Left lung (tissue), 14 donors: ENCODE measurements around the gene STON1. TPM values are rescaled to one million over a fixed set of nuclear protein-coding genes. Genes with fewer than 3 reads are reported as not detected.

Experiments used
- ATAC-seq: fragments of 200-7000 bp; cut with Tn5 transposase; one replicate; pipeline ENCODE4 v1.9.1; 2020; ENCODE audit warnings: moderate library complexity
- DNase-seq, 4 donors: peaks; one replicate each; pipeline ENCODE4 v3.0.0-alpha.2; 2013 to 2020
- H3K27ac ChIP-seq, 2 donors: fragments of 200-600 bp; sonication (generic) in 1 of 2; one replicate each; pipeline versions ENCODE4 v1.5.0 to v1.8.0; 2020 to 2021
- H3K27me3 ChIP-seq, 2 donors: fragments of 200-600 bp; sonication (generic) in 1 of 2; one replicate each; pipeline versions ENCODE4 v1.5.0 to v1.8.0; 2020 to 2021
- H3K36me3 ChIP-seq, 2 donors: fragments of 200-600 bp; sonication (generic) in 1 of 2; one replicate each; pipeline versions ENCODE4 v1.5.0 to v1.8.0; 2020 to 2021
- H3K4me1 ChIP-seq, 2 donors: fragments of 200-600 bp; one replicate each; pipeline ENCODE4 v1.8.0; 2021
- H3K4me3 ChIP-seq, 2 donors: fragments of 200-600 bp; sonication (generic) in 1 of 2; one replicate each; pipeline versions ENCODE4 v1.5.0 to v1.8.0; 2020 to 2021; ENCODE audit warnings: mild to moderate bottlenecking in 1 of 2
- H3K9me3 ChIP-seq, 2 donors: fragments of 200-600 bp; sonication (generic) in 1 of 2; one replicate each; pipeline versions ENCODE4 v1.5.0 to v1.8.0; 2020 to 2021
- intact Hi-C, 2 donors: fragments of 100-400 bp; cut with DNase I; formaldehyde crosslinking; loops; one replicate each; pipeline versions ENCODE4 v1.11.2 to v1.14.2; 2022
- long read RNA-seq, 12 donors: library from polyadenylated mRNA in 2 of 12; unstranded in 2 of 12; transcript quantifications; one replicate each; pipeline ENCODE4 v2.0.0 and lab custom pipeline, GENCODE V29; 2019 to 2026
- polyA plus RNA-seq, 6 donors: library from polyadenylated mRNA; unstranded; fragments of 120-200 nt; gene quantifications; one replicate each; pipeline ENCODE4 v1.2.1, GENCODE V29; 2013; ENCODE audit not compliant: insufficient read length in 6 of 6
- total RNA-seq, 2 donors: library from RNA; stranded (reverse); fragmentation: NEBNext Ultra II Directional; extraction: Animal tissue kit (Norgen Biotek cat#: 25700); gene quantifications; one replicate each; pipeline ENCODE4 v1.2.1, GENCODE V29; 2021
- TF ChIP-seq, protein P1 (sequence below), 2 donors: fragments of 200-600 bp; sonication (generic) in 1 of 2; IDR thresholded peaks; one replicate each; pipeline versions ENCODE4 v1.5.0 to v1.8.0; 2021; ENCODE audit warnings: antibody characterized with exemption in 2 of 2
- donor health status: DM: no; HTN: yes; CAD: no.
- donor health status: DM: no; HTN: no; CAD: no.

Gene STON1, protein sequence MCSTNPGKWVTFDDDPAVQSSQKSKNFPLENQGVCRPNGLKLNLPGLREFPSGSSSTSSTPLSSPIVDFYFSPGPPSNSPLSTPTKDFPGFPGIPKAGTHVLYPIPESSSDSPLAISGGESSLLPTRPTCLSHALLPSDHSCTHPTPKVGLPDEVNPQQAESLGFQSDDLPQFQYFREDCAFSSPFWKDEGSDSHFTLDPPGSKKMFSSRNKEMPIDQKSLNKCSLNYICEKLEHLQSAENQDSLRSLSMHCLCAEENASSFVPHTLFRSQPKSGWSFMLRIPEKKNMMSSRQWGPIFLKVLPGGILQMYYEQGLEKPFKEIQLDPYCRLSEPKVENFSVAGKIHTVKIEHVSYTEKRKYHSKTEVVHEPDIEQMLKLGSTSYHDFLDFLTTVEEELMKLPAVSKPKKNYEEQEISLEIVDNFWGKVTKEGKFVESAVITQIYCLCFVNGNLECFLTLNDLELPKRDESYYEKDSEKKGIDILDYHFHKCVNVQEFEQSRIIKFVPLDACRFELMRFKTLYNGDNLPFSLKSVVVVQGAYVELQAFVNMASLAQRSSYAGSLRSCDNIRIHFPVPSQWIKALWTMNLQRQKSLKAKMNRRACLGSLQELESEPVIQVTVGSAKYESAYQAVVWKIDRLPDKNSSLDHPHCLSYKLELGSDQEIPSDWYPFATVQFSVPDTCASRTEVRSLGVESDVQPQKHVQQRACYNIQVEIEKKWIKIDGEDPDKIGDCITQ
- 10 to 100 TPM; 12.4 to 17.6 TPM for total RNA-seq
- polyA plus RNA-seq: 10 to 100 TPM; 15.0 to 24.3 (median 21.0) TPM
- long read RNA-seq, donor 1, partial matches to known transcripts: 14 of 14 reads
- long read RNA-seq, donor 1, other reads (novel, unspliced or antisense): 0 of 14 reads
- long read RNA-seq, donor 2, full-length matches to known transcripts: 1 of 7 reads
- long read RNA-seq, donor 2, partial matches to known transcripts: 6 of 7 reads
- long read RNA-seq, donor 2, other reads (novel, unspliced or antisense): 0 of 7 reads
- long read RNA-seq, donor 3, full-length matches to known transcripts: 8 of 8 reads
- long read RNA-seq, donor 3, partial matches to known transcripts: 0 of 8 reads
- long read RNA-seq, donor 3, other reads (novel, unspliced or antisense): 0 of 8 reads
- long read RNA-seq, donor 4, partial matches to known transcripts: 1 of 1 reads
- long read RNA-seq, donor 4, other reads (novel, unspliced or antisense): 0 of 1 reads
- long read RNA-seq, donor 5, full-length matches to known transcripts: 2 of 2 reads
- long read RNA-seq, donor 5, partial matches to known transcripts: 0 of 2 reads
- long read RNA-seq, donor 5, other reads (novel, unspliced or antisense): 0 of 2 reads
- long read RNA-seq, donor 6, partial matches to known transcripts: 6 of 6 reads
- long read RNA-seq, donor 6, other reads (novel, unspliced or antisense): 0 of 6 reads
- long read RNA-seq, donor 7, full-length matches to known transcripts: 2 of 2 reads
- long read RNA-seq, donor 7, partial matches to known transcripts: 0 of 2 reads
- long read RNA-seq, donor 7, other reads (novel, unspliced or antisense): 0 of 2 reads
- long read RNA-seq, donor 8: 0 reads
- long read RNA-seq, donor 9: 0 reads
- long read RNA-seq, donor 10: 0 reads
- long read RNA-seq, donor 11, full-length matches to known transcripts: 1 of 1 reads
- long read RNA-seq, donor 11, partial matches to known transcripts: 0 of 1 reads
- long read RNA-seq, donor 11, other reads (novel, unspliced or antisense): 0 of 1 reads
- long read RNA-seq, donor 12, full-length matches to known transcripts: 1 of 1 reads
- long read RNA-seq, donor 12, partial matches to known transcripts: 0 of 1 reads
- long read RNA-seq, donor 12, other reads (novel, unspliced or antisense): 0 of 1 reads

GRCh38 chr2:48530033-48530811 lies at the start of gene STON1:
Gene STON1 (plus strand): TSS chr2:48530154. CDS start chr2:48580634, 50,480 bp downstream.
- intact Hi-C loops: no loop called here
- peak; percentile 86 for ATAC-seq
- DNase-seq: peak; percentile 47 to 83 (median 70)

DNA sequence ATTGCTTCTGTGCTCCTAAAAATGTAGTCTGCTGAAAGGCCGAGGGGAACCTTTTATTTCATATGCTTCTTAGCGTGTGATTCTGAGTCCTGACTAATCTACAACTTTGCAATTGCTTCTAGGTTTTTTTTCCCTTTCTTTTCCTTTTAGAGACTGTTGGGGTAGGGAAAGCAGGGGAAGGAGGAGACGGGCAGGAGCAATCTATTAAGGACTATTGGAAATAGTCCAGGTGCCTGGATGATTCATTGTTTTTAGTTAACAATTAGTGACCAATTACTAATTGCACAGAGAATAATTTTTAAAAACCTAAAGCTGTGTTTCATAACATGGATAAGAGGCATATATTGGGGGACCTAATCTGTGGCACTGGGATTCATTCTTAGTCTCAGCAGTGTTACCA lies 49.4 kb upstream of the STON1 start:
- TF ChIP-seq, protein P1, sequence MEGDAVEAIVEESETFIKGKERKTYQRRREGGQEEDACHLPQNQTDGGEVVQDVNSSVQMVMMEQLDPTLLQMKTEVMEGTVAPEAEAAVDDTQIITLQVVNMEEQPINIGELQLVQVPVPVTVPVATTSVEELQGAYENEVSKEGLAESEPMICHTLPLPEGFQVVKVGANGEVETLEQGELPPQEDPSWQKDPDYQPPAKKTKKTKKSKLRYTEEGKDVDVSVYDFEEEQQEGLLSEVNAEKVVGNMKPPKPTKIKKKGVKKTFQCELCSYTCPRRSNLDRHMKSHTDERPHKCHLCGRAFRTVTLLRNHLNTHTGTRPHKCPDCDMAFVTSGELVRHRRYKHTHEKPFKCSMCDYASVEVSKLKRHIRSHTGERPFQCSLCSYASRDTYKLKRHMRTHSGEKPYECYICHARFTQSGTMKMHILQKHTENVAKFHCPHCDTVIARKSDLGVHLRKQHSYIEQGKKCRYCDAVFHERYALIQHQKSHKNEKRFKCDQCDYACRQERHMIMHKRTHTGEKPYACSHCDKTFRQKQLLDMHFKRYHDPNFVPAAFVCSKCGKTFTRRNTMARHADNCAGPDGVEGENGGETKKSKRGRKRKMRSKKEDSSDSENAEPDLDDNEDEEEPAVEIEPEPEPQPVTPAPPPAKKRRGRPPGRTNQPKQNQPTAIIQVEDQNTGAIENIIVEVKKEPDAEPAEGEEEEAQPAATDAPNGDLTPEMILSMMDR (IDR thresholded peaks at IDR 0.05): no peak
- peak overlapping the region in 1 of 2 donors; percentile 47 for H3K27ac ChIP-seq
- H3K36me3 ChIP-seq: peaks cover 0 to 78% of the 10 kb centered on the region in 2 donors
- no peak overlapping the region for H3K4me3 ChIP-seq
- H3K4me1 ChIP-seq: peaks cover 12 to 15% of the 10 kb centered on the region in 2 donors
- no peaks in the 10 kb centered on the region for H3K27me3 ChIP-seq
- no peaks in the 10 kb centered on the region for H3K9me3 ChIP-seq
- DNase-seq (no peak), ATAC-seq (peak; percentile 24)
- intact Hi-C loops: no loop called here

More at GRCh38 chr2:48530033-48530811, at the start of gene STON1:
- Histone ChIP-seq H3K9me3 (no peaks in the 10 kb centered on the region), H3K4me3 (peak within 1 kb of the TSS; percentile 70 to 87), H3K36me3 (no peaks in the 10 kb centered on the region), H3K27me3 (peaks cover 0 to 13% of the 10 kb centered on the region in 2 donors), H3K27ac (peak within 1 kb of the TSS; percentile 61 to 82), H3K4me1 (peaks cover 0 to 16% of the 10 kb centered on the region in 2 donors)
- TF ChIP-seq, protein P1 (IDR thresholded peaks at IDR 0.05): no peak

DNA sequence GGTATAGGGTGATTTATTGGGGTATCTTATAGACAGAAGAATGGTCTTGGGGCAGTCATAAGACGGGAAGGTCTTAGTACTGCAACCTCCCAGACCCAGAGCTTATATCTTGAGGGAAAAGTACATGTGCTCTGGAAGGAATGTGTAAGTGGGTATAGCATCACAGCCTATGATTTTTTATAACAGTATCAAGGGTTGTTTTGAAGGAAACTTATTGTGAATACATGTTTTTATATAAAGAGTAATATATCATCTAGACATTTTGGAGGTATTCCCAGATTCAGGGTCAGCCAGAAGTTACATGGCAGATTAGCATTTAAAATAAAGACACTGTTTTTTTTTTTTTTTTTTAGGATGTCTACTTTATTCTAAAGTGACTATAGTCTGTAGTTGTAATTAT lies 47.6 kb upstream of the STON1 start:
- Histone ChIP-seq H3K9me3 (no peaks in the 10 kb centered on the region), H3K36me3 (peaks cover 0 to 83% of the 10 kb centered on the region in 2 donors), H3K27me3 (no peaks in the 10 kb centered on the region), H3K4me3 (no peak overlapping the region), H3K4me1 (peaks cover 12 to 15% of the 10 kb centered on the region in 2 donors), H3K27ac (peak overlapping the region in 1 of 2 donors; percentile 14)
- intact Hi-C loops: no loop called here
- TF ChIP-seq, protein P1 (IDR thresholded peaks at IDR 0.05): no peak
- ATAC-seq (peak; percentile 39), DNase-seq (peak in 2 of 4 donors; percentile 80 to 87)

- TF ChIP-seq, protein P1 (IDR thresholded peaks at IDR 0.05): no peak
- no peaks in the 10 kb centered on the region for H3K9me3 ChIP-seq
- no peak overlapping the region for H3K4me3 ChIP-seq
- intact Hi-C loops: no loop called here
- peaks cover 12 to 15% of the 10 kb centered on the region in 2 donors for H3K4me1 ChIP-seq
- ATAC-seq (no peak), DNase-seq (peak in 1 of 4 donors; percentile 21)
- H3K27ac ChIP-seq: no peak overlapping the region
- H3K36me3 ChIP-seq: peaks cover 0 to 83% of the 10 kb centered on the region in 2 donors
- no peaks in the 10 kb centered on the region for H3K27me3 ChIP-seq
These were observed 47.2 kb upstream of the STON1 start for GRCh38 chr2:48482769-48483168.
